GM12878 (cell line): ENCODE measurements around the gene HAS3. TPM values are rescaled to one million over a fixed set of nuclear protein-coding genes. Genes with fewer than 3 reads are reported as not detected.

ENCODE experiments used
- ATAC-seq: fragments of 200-7000 bp; cut with Tn5 transposase; 3 replicates; pipeline ENCODE4 v1.9.1; 2020; ENCODE audit warnings: mild to moderate bottlenecking, moderate library complexity
- BruUV-seq: library from RNA; stranded (reverse); fragments of 400-500 nt; replicated peaks from 2 replicates; lab custom pipeline; 2021; lab: Mats Ljungman, UMichigan
- CTCF ChIA-PET: fragments of 300-600 bp; sonication (Branson Sonifier 250); formaldehyde crosslinking; extraction: SDS; loops from one replicate; lab custom pipeline; 2021; ENCODE audit warnings: inconsistent platforms; lab: Yijun Ruan, JAX
- POLR2A ChIA-PET: fragments of 350-600 bp; formaldehyde crosslinking; extraction: SDS; loops from one replicate; lab custom pipeline; 2021; ENCODE audit warnings: inconsistent platforms; lab: Charles Lee
- RAD21 ChIA-PET: fragments of 300-600 bp; sonication (Branson Sonifier 250); formaldehyde crosslinking; loops from one replicate; lab custom pipeline; 2023; ENCODE audit warnings: antibody characterized with exemption; ENCODE audit not compliant: unreplicated experiment; lab: Charles Lee
- SMC1A ChIA-PET: fragments of 300-600 bp; sonication (Branson Sonifier 250); formaldehyde crosslinking; loops from one replicate; lab custom pipeline; 2023; ENCODE audit not compliant: unreplicated experiment, uncharacterized antibody; lab: Charles Lee
- DNase-seq: peaks from one replicate; pipeline ENCODE4 v3.0.0-alpha.2; 2011; ENCODE audit warnings: low read depth, low spot score
- FAIRE-seq: peaks from 3 replicates; lab custom pipeline; 2011; peaks lifted over from hg19 to GRCh38; lab: Jason Lieb, UNC
- H2AFZ ChIP-seq: 2 replicates; pipeline ENCODE4 v1.6.0; 2011; ENCODE audit warnings: low read depth, low read length, control low read depth; ENCODE audit not compliant: control insufficient read depth
- H3K27ac ChIP-seq: 2 replicates; pipeline ENCODE4 v1.5.1; 2011; ENCODE audit warnings: control low read depth; ENCODE audit not compliant: control insufficient read depth, insufficient read depth
- H3K27me3 ChIP-seq, 2 experiments: replicated peaks in 1 of 2; 2 replicates each; pipeline versions ENCODE4 v1.6.0 to v1.6.1; 2011; ENCODE audit warnings: low read length in 1 of 2; ENCODE audit not compliant: control insufficient read depth in 2 of 2, insufficient read depth in 2 of 2
- H3K36me3 ChIP-seq, 2 experiments: 2 replicates each; pipeline ENCODE4 v1.5.1; 2011; ENCODE audit warnings: low read length in 1 of 2; ENCODE audit not compliant: control insufficient read depth in 2 of 2, insufficient read depth in 2 of 2
- H3K4me1 ChIP-seq: 2 replicates; pipeline ENCODE4 v1.6.1; 2011; ENCODE audit warnings: mild to moderate bottlenecking, low read length, moderate library complexity, mixed read lengths; ENCODE audit not compliant: control insufficient read depth, insufficient read depth
- H3K4me2 ChIP-seq: 2 replicates; pipeline ENCODE4 v1.6.0; 2011; ENCODE audit warnings: control low read depth; ENCODE audit not compliant: control insufficient read depth, insufficient read depth
- H3K4me3 ChIP-seq: fragments of 200-600 bp; sonication (generic); 2 replicates; pipeline ENCODE4 v1.5.1; 2016
- H3K79me2 ChIP-seq: 2 replicates; pipeline ENCODE4 v1.6.0; 2011; ENCODE audit warnings: low read length; ENCODE audit not compliant: control insufficient read depth, insufficient read depth
- H3K9ac ChIP-seq: 2 replicates; pipeline ENCODE4 v1.8.0; 2011; ENCODE audit warnings: low read length, control low read depth, mixed read lengths; ENCODE audit not compliant: control insufficient read depth, insufficient read depth
- H3K9me3 ChIP-seq: replicated peaks from 3 replicates; pipeline ENCODE4 v1.5.1; 2011; ENCODE audit warnings: mild to moderate bottlenecking, low read length; ENCODE audit not compliant: control insufficient read depth, insufficient read depth
- H4K20me1 ChIP-seq: 2 replicates; pipeline ENCODE4 v1.6.0; 2011; ENCODE audit not compliant: control insufficient read depth, insufficient read depth
- BHLHE40 ChIP-seq, 2 experiments: fragments of 450-650 bp in 1 of 2; IDR thresholded peaks; 2 replicates each; pipeline ENCODE4 v1.6.1; 2011 to 2017; ENCODE audit warnings: low read depth in 2 of 2, borderline replicate concordance in 1 of 2, improper control_type of control experiment in 1 of 2, low read length in 1 of 2, mild to moderate bottlenecking in 1 of 2
- IRF5 ChIP-seq: fragments of 450-650 bp; IDR thresholded peaks from 2 replicates; pipeline ENCODE4 v1.6.1; 2017; ENCODE audit warnings: borderline replicate concordance
- NBN ChIP-seq: fragments of 450-650 bp; IDR thresholded peaks from 2 replicates; pipeline ENCODE4 v1.6.1; 2016
- RUNX3 ChIP-seq: IDR thresholded peaks from 2 replicates; pipeline ENCODE4 v1.6.1; 2012; ENCODE audit warnings: low read length, inconsistent platforms
- WGBS: methylation state at CpG from one replicate; pipeline ENCODE4 v1.1.6; 2016; ENCODE audit warnings: low lambda C conversion rate; ENCODE audit not compliant: insufficient replicate concordance, insufficient coverage; ENCODE audit errors: missing lambda C conversion rate; 5-methylcytosine and 5-hydroxymethylcytosine counted together
- in situ Hi-C: fragments of 300-500 bp; cut with MboI; formaldehyde crosslinking; loops from 9 replicates; pipeline ENCODE4 v1.14.3; 2018; ENCODE audit warnings: mixed read lengths
- intact Hi-C: fragments of 100-400 bp; cut with micrococcal nuclease; formaldehyde crosslinking; loops from one replicate; pipeline ENCODE4 v1.14.2; 2022; ENCODE audit not compliant: unreplicated experiment
- polyA plus RNA-seq, 11 experiments: library from polyadenylated mRNA; depleted of rRNA in 4 of 11; unstranded in 6 of 11; stranded (reverse) in 5 of 11; fragments of >200 nt; fragmentation: Nextera tagmentation in 4 of 11; fragmentation: Illumina TruSeq in 1 of 11; extraction: Ambion mirVana in 4 of 11; extraction: Trizol in 1 of 11; gene quantifications; 1 replicate in 1 of 11; 2 replicates in 10 of 11; pipeline versions ENCODE4 v1.2.1 to v1.2.3, GENCODE V29; 2011 to 2016; ENCODE audit warnings: inconsistent platforms in 2 of 11, missing spikeins in 2 of 11, low read depth in 1 of 11
- total RNA-seq, 4 experiments: library from RNA; depleted of rRNA in 3 of 4; stranded (reverse); fragments of >200 nt in 3 of 4; fragmentation: Illumina TruSeq in 1 of 4; extraction: Trizol in 1 of 4; gene quantifications; 2 replicates each; pipeline versions ENCODE4 v1.2.1 to v1.2.3, GENCODE V29; 2013 to 2021

Gene HAS3
- total and polyA plus RNA-seq, 10 of the 15 experiments (the other 5 are each of a cell fraction or from before 2014, with no cell fraction given), result 0.06 to 0.56 (median 0.19) TPM; not detected in 2

DNA sequence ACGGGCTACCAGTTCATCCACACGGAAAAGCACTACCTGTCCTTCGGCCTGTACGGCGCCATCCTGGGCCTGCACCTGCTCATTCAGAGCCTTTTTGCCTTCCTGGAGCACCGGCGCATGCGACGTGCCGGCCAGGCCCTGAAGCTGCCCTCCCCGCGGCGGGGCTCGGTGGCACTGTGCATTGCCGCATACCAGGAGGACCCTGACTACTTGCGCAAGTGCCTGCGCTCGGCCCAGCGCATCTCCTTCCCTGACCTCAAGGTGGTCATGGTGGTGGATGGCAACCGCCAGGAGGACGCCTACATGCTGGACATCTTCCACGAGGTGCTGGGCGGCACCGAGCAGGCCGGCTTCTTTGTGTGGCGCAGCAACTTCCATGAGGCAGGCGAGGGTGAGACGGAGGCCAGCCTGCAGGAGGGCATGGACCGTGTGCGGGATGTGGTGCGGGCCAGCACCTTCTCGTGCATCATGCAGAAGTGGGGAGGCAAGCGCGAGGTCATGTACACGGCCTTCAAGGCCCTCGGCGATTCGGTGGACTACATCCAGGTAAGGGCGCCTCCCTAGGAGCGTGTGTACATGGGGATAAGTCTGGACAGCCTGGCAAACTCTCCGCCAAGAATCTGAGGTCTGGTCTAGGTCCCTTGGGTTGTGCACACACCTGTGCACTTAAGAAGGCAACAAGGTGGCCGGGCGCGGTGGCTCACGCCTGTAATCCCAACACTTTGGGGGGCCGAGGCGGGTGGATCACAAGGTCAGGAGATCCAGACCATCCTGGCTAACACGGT lies 4.2 kb downstream of the HAS3 start:
- TF ChIP-seq NBN, result no peak
- TF ChIP-seq RUNX3, result no peak
- TF ChIP-seq BHLHE40 (IDR thresholded peaks at IDR 0.05; ENCODE audit: borderline replicate concordance in 1 of 2, low read depth in 2 of 2, low read length in 1 of 2), result no peak
- no peak for TF ChIP-seq IRF5
- Histone ChIP-seq H3K4me1 (peaks cover 6% of the 10 kb centered on the region), H3K27ac (no peak overlapping the region), H3K9ac (no peak overlapping the region), H2AFZ (no peak overlapping the region), H3K9me3 (no peaks in the 10 kb centered on the region), H4K20me1 (no peaks in the 10 kb centered on the region), H3K4me2 (no peak overlapping the region), H3K4me3 (no peak overlapping the region), H3K36me3 (no peaks in the 10 kb centered on the region), H3K27me3 (peaks cover 1 to 3% of the 10 kb centered on the region in 2 experiments; a peak in 2 of 4 replicates), H3K79me2 (no peaks in the 10 kb centered on the region)
- ChIA-PET POLR2A (interaction anchor here (0.6 to 1.1 kb wide), 2 partner anchors 24 to 149 kb away, joined by 4 read pairs; no protein-coding TSS in a partner anchor), RAD21 (no interaction called here), SMC1A (interaction anchor here (0.9 kb wide), 1 partner anchor 262 kb away, joined by 3 read pairs; no protein-coding TSS in a partner anchor), CTCF (interaction anchor here (1.2 kb wide), 1 partner anchor 14 kb away, joined by 4 read pairs; no protein-coding TSS in a partner anchor)
- BruUV-seq, result no TSS peak
- in situ Hi-C loops (no loop called here), intact Hi-C loops (no loop called here)
- FAIRE-seq, result no peak
- DNase-seq, result no peak
- ATAC-seq, result no peak
- 97% methylated on average over 48 of the region's 48 CpGs for WGBS
